OCI-LY7 (cell line): ENCODE measurements around the gene BNIP3. TPM values are rescaled to one million over a fixed set of nuclear protein-coding genes. Genes with fewer than 3 reads are reported as not detected.

Source experiments
- BruUV-seq: library from RNA; stranded (reverse); fragments of 400-500 nt; replicated peaks from 2 replicates; lab custom pipeline; 2021; lab: Mats Ljungman, UMichigan
- CTCF ChIA-PET: fragments of 300-600 bp; sonication (Branson Sonifier 250); formaldehyde crosslinking; loops from one replicate; lab custom pipeline; 2022; ENCODE audit warnings: antibody characterized with exemption; ENCODE audit not compliant: unreplicated experiment; lab: Charles Lee
- POLR2A ChIA-PET: fragments of 300-600 bp; sonication (Branson Sonifier 250); formaldehyde crosslinking; loops from one replicate; lab custom pipeline; 2022; ENCODE audit warnings: antibody characterized with exemption; lab: Charles Lee
- DNase-seq: peaks from one replicate; pipeline ENCODE4 v3.0.0-alpha.2; 2015; ENCODE audit warnings: low spot score
- H2AFZ ChIP-seq: fragments of 200-600 bp; sonication (generic), shearing (Covaris generic); 2 replicates; pipeline ENCODE4 v1.6.1; 2014; ENCODE audit warnings: mild to moderate bottlenecking, antibody characterized with exemption, low read length, moderate library complexity
- H3K27ac ChIP-seq: fragments of 200-600 bp; sonication (generic); 2 replicates; pipeline ENCODE4 v1.5.1; 2014; ENCODE audit warnings: mixed run types, low read depth, mild to moderate bottlenecking, moderate library complexity, low read length, inconsistent platforms; ENCODE audit not compliant: poor library complexity, severe bottlenecking
- H3K36me3 ChIP-seq: fragments of 200-600 bp; sonication (generic); 2 replicates; pipeline ENCODE4 v1.6.1; 2014; ENCODE audit warnings: mild to moderate bottlenecking, antibody characterized with exemption, low read length, moderate library complexity, mixed read lengths; ENCODE audit not compliant: insufficient read depth
- H3K4me1 ChIP-seq: fragments of 200-600 bp; sonication (generic); 2 replicates; pipeline ENCODE4 v1.5.1; 2014; ENCODE audit warnings: mild to moderate bottlenecking, low read length; ENCODE audit not compliant: insufficient read depth, poor library complexity, severe bottlenecking
- H3K4me2 ChIP-seq: fragments of 200-600 bp; sonication (generic); 2 replicates; pipeline ENCODE4 v1.6.1; 2014; ENCODE audit warnings: mild to moderate bottlenecking, low read length
- H3K4me3 ChIP-seq: fragments of 200-600 bp; sonication (generic); 2 replicates; pipeline ENCODE4 v1.5.1; 2014; ENCODE audit warnings: mild to moderate bottlenecking, low read depth, low read length; ENCODE audit not compliant: poor library complexity, severe bottlenecking
- H3K79me2 ChIP-seq: fragments of 200-600 bp; sonication (generic); 2 replicates; pipeline ENCODE4 v1.6.1; 2016; ENCODE audit warnings: low read depth, mild to moderate bottlenecking, low read length, moderate library complexity, mixed read lengths; ENCODE audit not compliant: insufficient read depth
- H3K9me2 ChIP-seq: fragments of 200-600 bp; sonication (generic); 2 replicates; pipeline ENCODE4 v1.6.1; 2016; ENCODE audit warnings: mild to moderate bottlenecking, low read length, mixed read lengths; ENCODE audit not compliant: insufficient read depth
- H3K9me3 ChIP-seq: fragments of 200-600 bp; sonication (generic); 2 replicates; pipeline ENCODE4 v1.6.1; 2014; ENCODE audit warnings: mild to moderate bottlenecking, mixed run types, low read length, mixed read lengths
- H4K20me1 ChIP-seq: fragments of 200-600 bp; sonication (generic); 2 replicates; pipeline ENCODE4 v1.6.1; 2014; ENCODE audit warnings: mild to moderate bottlenecking, antibody characterized with exemption, low read length, moderate library complexity, mixed read lengths; ENCODE audit not compliant: insufficient read depth
- CTCF ChIP-seq: fragments of 200-600 bp; sonication (generic); conservative IDR thresholded peaks from 2 replicates; pipeline ENCODE4 v1.5.1; 2014; ENCODE audit warnings: mild to moderate bottlenecking, antibody characterized with exemption, low read length, moderate library complexity, mixed read lengths
- EZH2phosphoT487 ChIP-seq: fragments of 200-600 bp; sonication (generic); IDR thresholded peaks from 2 replicates; pipeline ENCODE4 v1.6.1; 2018; ENCODE audit warnings: low read depth, borderline replicate concordance, mild to moderate bottlenecking, mixed run types, antibody characterized with exemption, low read length, moderate library complexity, mixed read lengths
- intact Hi-C: fragments of 100-400 bp; cut with micrococcal nuclease; formaldehyde crosslinking; loops from one replicate; pipeline ENCODE4 v1.10.0; 2022; ENCODE audit not compliant: unreplicated experiment
- total RNA-seq, 2 experiments: library from RNA; depleted of rRNA in 1 of 2; stranded (reverse); fragments of >200 nt in 1 of 2; shearing (Covaris generic) in 1 of 2; gene quantifications; 2 replicates each; pipeline ENCODE4 v1.2.3, GENCODE V29; 2014 to 2022

BNIP3 gene
- total RNA-seq, 2 experiments from 2014 or later, result 60.1 to 99.8 TPM

- TF ChIP-seq CTCF (no peak), EZH2phosphoT487 (no peak)
- no peak overlapping the region for H2AFZ ChIP-seq
- BruUV-seq, result no TSS peak
- no peaks in the 10 kb centered on the region for H3K36me3 ChIP-seq
- no peak overlapping the region for H3K4me3 ChIP-seq
- H3K4me1 ChIP-seq, result no peaks in the 10 kb centered on the region
- no peaks in the 10 kb centered on the region for H3K79me2 ChIP-seq
- CTCF ChIA-PET, result no interaction called here
- H3K9me2 ChIP-seq, result no peaks in the 10 kb centered on the region
- H3K9me3 ChIP-seq, result no peaks in the 10 kb centered on the region
- no peak for DNase-seq
- H3K4me2 ChIP-seq, result no peak overlapping the region
- no peak overlapping the region for H3K27ac ChIP-seq
- POLR2A ChIA-PET, result no interaction called here
- intact Hi-C loops, result no loop called here
- H4K20me1 ChIP-seq, result no peaks in the 10 kb centered on the region
Measured at GRCh38 chr10:132016514-132016913, 34.8 kb upstream of the BNIP3 start.

- Histone ChIP-seq H2AFZ (no peak overlapping the region), H3K9me2 (no peaks in the 10 kb centered on the region), H3K79me2 (no peaks in the 10 kb centered on the region), H3K36me3 (no peaks in the 10 kb centered on the region), H3K4me2 (no peak overlapping the region), H3K9me3 (no peaks in the 10 kb centered on the region), H4K20me1 (no peaks in the 10 kb centered on the region), H3K4me1 (no peaks in the 10 kb centered on the region), H3K4me3 (no peak overlapping the region), H3K27ac (no peak overlapping the region)
- POLR2A ChIA-PET, result no interaction called here
- no peak for DNase-seq
- CTCF ChIA-PET, result no interaction called here
- TF ChIP-seq EZH2phosphoT487 (no peak), CTCF (no peak)
- BruUV-seq, result no TSS peak
- intact Hi-C loops, result no loop called here
Measured at GRCh38 chr10:132011445-132011844, 29.7 kb upstream of the BNIP3 start.

GRCh38 chr10:132011024-132011423 lies 29.3 kb upstream of the BNIP3 start:
- TF ChIP-seq CTCF, result no peak
- no peak for TF ChIP-seq EZH2phosphoT487
- Histone ChIP-seq H3K9me2 (no peaks in the 10 kb centered on the region), H3K4me2 (no peak overlapping the region), H3K9me3 (no peaks in the 10 kb centered on the region), H3K4me3 (no peak overlapping the region), H3K79me2 (no peaks in the 10 kb centered on the region), H3K4me1 (no peaks in the 10 kb centered on the region), H3K36me3 (no peaks in the 10 kb centered on the region), H2AFZ (no peak overlapping the region), H3K27ac (no peak overlapping the region), H4K20me1 (no peaks in the 10 kb centered on the region)
- no peak for DNase-seq
- POLR2A ChIA-PET, result no interaction called here
- intact Hi-C loops, result no loop called here
- CTCF ChIA-PET, result no interaction called here
- BruUV-seq, result no TSS peak
